NCI-H2171 treated with DMSO at 0.1 percent for 48 hours (cell line): ENCODE measurements around the gene CNTN5.
A peak's percentile ranks its signal among the peaks of the same experiment; 100 is the strongest.

Experiments
- DNase-seq: peaks from one replicate; lab custom pipeline; 2025; lab: John Stamatoyannopoulos, UW

The CNTN5 gene

GRCh38 chr11:99170591-99170990, 149.8 kb downstream of the CNTN5 start:
- DNase-seq = no peak

- no peak for DNase-seq
Observed at GRCh38 chr11:99171330-99171729, 150.6 kb downstream of the CNTN5 start.

GRCh38 chr11:99176430-99176829, 155.7 kb downstream of the CNTN5 start:
- no peak for DNase-seq

- DNase-seq = no peak
Observed at GRCh38 chr11:99177446-99177845, 156.7 kb downstream of the CNTN5 start.

GRCh38 chr11:99184146-99184545, 163.4 kb downstream of the CNTN5 start:
- peak; percentile 26 for DNase-seq

GRCh38 chr11:99188221-99188620, 167.5 kb downstream of the CNTN5 start:
- no peak for DNase-seq

GRCh38 chr11:99192716-99193115, 172.0 kb downstream of the CNTN5 start:
- no peak for DNase-seq

- no peak for DNase-seq
Observed at GRCh38 chr11:99197477-99197876, 176.7 kb downstream of the CNTN5 start.

- no peak for DNase-seq
Observed at GRCh38 chr11:99198215-99198614, 177.5 kb downstream of the CNTN5 start.

GRCh38 chr11:99199341-99199740, 178.6 kb downstream of the CNTN5 start:
- DNase-seq = peak; percentile 34

GRCh38 chr11:99200720-99201119, 180.0 kb downstream of the CNTN5 start:
- DNase-seq = no peak

GRCh38 chr11:99208813-99209212, 188.1 kb downstream of the CNTN5 start:
- no peak for DNase-seq

- DNase-seq = no peak
Observed at GRCh38 chr11:99229544-99229943, 208.8 kb downstream of the CNTN5 start.

- DNase-seq = no peak
Observed at GRCh38 chr11:99234534-99234933, 213.8 kb downstream of the CNTN5 start.

- no peak for DNase-seq
Observed at GRCh38 chr11:99238401-99238800, 217.7 kb downstream of the CNTN5 start.

GRCh38 chr11:99240192-99241030, 219.7 kb downstream of the CNTN5 start:
- no peak for DNase-seq

GRCh38 chr11:99241066-99241465, 220.3 kb downstream of the CNTN5 start:
- no peak for DNase-seq

- no peak for DNase-seq
Observed at GRCh38 chr11:99244613-99245012, 223.9 kb downstream of the CNTN5 start.

GRCh38 chr11:99246199-99246598, 225.4 kb downstream of the CNTN5 start:
- DNase-seq = no peak

GRCh38 chr11:99256614-99257013, 235.9 kb downstream of the CNTN5 start:
- DNase-seq = no peak

- no peak for DNase-seq
Observed at GRCh38 chr11:99257131-99257530, 236.4 kb downstream of the CNTN5 start.

- DNase-seq = no peak
Observed at GRCh38 chr11:99260696-99261095, 239.9 kb downstream of the CNTN5 start.

GRCh38 chr11:99268886-99269285, 248.1 kb downstream of the CNTN5 start:
- DNase-seq = peak; percentile 83

GRCh38 chr11:99271527-99271926, 250.8 kb downstream of the CNTN5 start:
- DNase-seq = no peak
